ENCODE data around the gene BAZ1A.

Gene BAZ1A

GRCh38 chr14:34718750-34719304, 156.3 kb downstream of the BAZ1A start:
- DNase-seq = no peak

GRCh38 chr14:34715127-34715863, 159.9 kb downstream of the BAZ1A start:
- no peak for DNase-seq

DNA sequence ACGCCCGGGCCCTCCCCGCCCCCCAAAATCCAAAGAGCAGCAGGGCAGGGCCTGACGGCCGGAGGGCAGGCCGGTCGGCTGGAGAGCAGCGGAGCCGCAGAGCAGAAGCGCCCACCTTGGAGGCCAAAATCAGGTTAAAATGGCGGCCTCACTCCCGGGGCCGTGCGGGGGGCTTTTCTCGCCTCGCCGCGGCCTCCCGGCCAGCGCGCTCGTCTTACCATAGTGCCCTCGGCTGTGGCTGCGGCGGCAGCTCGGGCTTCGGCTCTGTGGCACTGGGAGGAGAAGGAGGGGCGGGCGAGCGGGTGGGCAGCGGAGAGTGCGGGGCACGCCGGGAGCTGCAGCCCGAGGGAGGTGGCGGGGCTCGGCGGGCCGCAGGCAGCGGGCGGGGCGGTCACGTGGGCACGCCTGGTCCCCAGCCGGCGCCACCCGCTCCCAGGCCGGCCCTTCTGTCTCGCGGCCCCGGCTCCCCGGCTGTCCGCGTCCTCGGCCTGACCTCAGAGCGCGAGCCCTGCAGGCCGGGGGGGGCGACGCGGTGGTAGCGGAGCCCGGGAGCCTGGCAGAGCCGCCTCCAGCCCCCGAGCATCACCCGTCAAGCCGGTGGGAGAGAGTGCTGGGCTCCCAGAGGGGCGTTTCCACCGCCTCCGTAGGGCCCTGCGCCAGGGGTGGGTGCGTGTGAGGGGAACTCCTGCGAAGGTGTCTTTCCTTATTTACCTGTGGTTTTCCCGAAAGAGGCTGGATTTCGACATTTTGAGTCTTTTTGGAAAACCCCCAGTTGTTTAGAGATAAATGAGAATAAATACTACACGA, 160.6 kb downstream of the BAZ1A start, which contains the start of gene CFL2:
TSS of gene CFL2 (minus strand) at position 274 of the 807 bp plus-strand sequence. CDS start at position 221, 53 bp downstream.
- DNase-seq = peak; percentile 78

GRCh38 chr14:34713681-34714319, 161.4 kb downstream of the BAZ1A start:
- DNase-seq = no peak

DNA sequence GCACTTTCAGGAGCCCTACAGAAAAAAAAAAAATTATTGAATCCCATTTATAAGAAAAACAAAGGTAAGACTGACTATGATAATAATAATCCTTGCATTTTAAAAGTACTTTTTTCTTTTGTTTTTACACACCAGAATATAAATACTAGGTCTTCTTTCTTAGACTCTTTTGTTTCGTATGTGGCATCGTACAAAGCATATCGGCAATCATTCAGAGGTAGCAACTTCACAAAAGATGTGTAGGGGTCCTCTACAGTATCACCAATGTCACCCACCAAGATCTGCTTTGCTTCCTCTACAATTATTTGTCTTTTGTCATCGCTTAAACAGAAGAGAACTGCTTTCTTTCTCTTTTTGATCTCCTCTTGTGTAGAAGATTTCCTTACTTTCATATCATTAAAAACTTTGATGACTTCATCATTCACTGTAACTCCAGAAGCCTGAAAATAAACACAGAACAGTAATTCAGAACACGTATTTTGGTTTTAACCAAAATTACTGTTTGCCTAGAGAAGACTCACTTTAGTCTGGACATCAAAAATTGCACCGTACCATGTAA, 162.0 kb downstream of the BAZ1A start:
- no peak for DNase-seq

- DNase-seq = no peak
These were observed 163.1 kb downstream of the BAZ1A start for GRCh38 chr14:34711796-34712712.

DNA sequence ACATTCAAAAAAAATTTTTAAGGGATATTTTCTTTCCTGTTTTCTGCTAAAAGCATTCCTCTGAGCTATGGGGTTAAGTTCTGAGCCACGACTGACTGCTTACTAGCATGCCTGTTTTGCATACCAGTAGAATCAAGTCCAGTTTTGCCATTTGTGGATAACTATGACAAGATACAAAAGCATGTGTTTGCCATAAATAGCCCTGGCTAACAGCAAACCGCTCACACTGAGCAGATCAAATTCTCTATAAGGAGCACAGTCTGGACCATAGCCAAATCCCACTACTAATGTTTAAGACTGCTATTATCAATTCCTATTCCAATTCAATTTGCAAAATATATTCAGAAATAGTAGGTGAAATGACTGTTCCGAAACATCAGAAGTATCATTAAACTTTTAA, 164.0 kb downstream of the BAZ1A start:
- peak; percentile 40 for DNase-seq

DNA sequence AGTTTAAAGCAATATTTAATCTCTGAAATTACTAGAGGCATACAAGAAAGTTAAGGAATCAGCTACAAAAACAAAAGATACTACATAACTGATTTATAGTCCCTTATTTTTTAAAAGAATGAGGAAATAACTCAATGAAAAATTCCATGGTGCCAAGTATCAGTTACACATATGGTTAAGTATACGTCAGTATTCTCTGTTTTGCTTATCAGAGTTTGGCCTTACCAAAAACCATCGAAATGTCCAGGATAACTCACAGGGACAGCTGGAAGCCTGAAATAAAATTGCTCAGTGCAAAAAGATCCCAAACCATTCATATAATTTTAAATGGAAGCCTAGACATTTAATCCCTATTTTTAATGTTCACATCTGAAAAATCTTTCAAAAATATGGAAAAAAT, 164.4 kb downstream of the BAZ1A start:
- DNase-seq = no peak

- DNase-seq = no peak
These were observed 165.2 kb downstream of the BAZ1A start for GRCh38 chr14:34710006-34710405.

DNA sequence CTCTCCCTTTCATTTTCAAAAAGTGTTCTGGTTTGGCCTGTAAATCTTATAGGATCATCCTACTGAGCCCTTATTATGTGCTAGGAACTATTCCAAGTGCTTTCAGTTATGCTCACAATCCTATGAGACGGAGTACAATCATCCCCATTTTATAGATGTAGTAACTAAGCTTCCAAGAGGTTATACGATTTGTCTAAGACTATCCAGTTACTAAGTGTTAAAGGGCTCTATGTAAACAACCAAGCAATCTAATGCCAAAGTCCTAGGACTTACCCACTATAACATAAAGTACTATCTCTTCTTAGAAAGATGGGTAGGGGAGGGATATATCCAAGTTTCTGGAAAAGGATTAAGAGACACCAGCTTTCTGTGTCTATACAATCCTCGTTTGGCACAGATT, 167.4 kb downstream of the BAZ1A start:
- DNase-seq = no peak

Measured in NCI-H1092 (cell line).